Large intestine (tissue), 12 donors: ENCODE results near the gene OR51M1. TPM values are rescaled to one million over a fixed set of nuclear protein-coding genes. Genes with fewer than 3 reads are reported as not detected.
"Not testable (repeated sequence)": the region's sequence is repeated elsewhere in the genome, so short reads cannot be mapped to it uniquely, and the experiment has no call there.

ENCODE experiments used
- DNase-seq, 2 donors: peaks; one replicate each; pipeline versions ENCODE4 v3.0.0 to v3.0.0-alpha.2; 2013
- H3K27ac ChIP-seq: one replicate; pipeline ENCODE4 v1.5.1; 2013; ENCODE audit warnings: low read length
- H3K27me3 ChIP-seq: 2 replicates; pipeline ENCODE4 v1.6.1; 2013; ENCODE audit warnings: low read length; ENCODE audit not compliant: control insufficient read depth, insufficient read depth
- H3K36me3 ChIP-seq: 2 replicates; pipeline ENCODE4 v1.6.1; 2013; ENCODE audit warnings: low read length; ENCODE audit not compliant: control insufficient read depth, insufficient read depth
- H3K4me1 ChIP-seq: one replicate; pipeline ENCODE4 v1.6.1; 2013; ENCODE audit warnings: low read length; ENCODE audit not compliant: control insufficient read depth, insufficient read depth
- H3K4me3 ChIP-seq: one replicate; pipeline ENCODE4 v1.5.1; 2013; ENCODE audit warnings: low read length
- H3K9me3 ChIP-seq: one replicate; pipeline ENCODE4 v1.6.1; 2013; ENCODE audit warnings: mild to moderate bottlenecking, low read depth, low read length, moderate library complexity; ENCODE audit not compliant: control insufficient read depth
- WGBS: methylation state at CpG from one replicate; pipeline ENCODE4 v1.1.5; 2013; ENCODE audit warnings: low lambda C conversion rate; ENCODE audit not compliant: insufficient coverage; 5-methylcytosine and 5-hydroxymethylcytosine counted together
- long read RNA-seq, 11 donors: transcript quantifications; one replicate each; lab custom pipeline, GENCODE V29; 2026
- polyA plus RNA-seq: library from polyadenylated mRNA; unstranded; fragments of 120-200 nt; gene quantifications from one replicate; pipeline ENCODE4 v1.2.1, GENCODE V29; 2013

OR51M1 gene
- polyA plus RNA-seq, result not detected
- long read RNA-seq, donor 1, result 0 reads
- long read RNA-seq, donor 2, result 0 reads
- long read RNA-seq, donor 3, result 0 reads
- long read RNA-seq, donor 4, result 0 reads
- long read RNA-seq, donor 5, result 0 reads
- long read RNA-seq, donor 6, result 0 reads
- long read RNA-seq, donor 7, result 0 reads
- long read RNA-seq, donor 8, result 0 reads
- long read RNA-seq, donor 9, result 0 reads
- long read RNA-seq, donor 10, result 0 reads
- long read RNA-seq, donor 11, result 0 reads

DNA sequence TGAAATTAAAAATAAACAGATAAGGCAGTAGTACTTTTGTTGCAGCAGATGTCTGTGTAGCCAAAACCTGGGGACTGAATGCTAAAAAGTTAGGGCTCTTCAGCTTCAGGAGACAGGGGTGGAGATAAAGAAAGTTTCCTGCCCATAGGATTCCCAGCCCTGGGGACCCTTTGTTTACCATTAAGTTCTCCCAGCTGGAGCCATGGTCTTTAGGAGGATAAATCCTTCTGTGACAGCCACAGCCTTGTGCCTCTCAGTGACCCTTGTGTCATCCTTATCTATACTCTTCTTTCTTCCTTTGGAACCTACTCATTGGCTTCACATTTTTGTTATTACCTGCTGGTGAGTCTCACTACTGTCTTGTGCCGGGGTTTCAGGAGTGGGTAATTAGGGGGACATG, at the start of gene OR51M1:
OR51M1 (plus strand) TSS at position 237 of the 400 bp plus-strand sequence. CDS start 5,587 bp downstream, outside the sequence.
- WGBS, result 80% methylated on average over 1 of the region's 1 CpG
- H3K4me3 ChIP-seq, result no peak within 1 kb of the TSS
- no peaks in the 10 kb centered on the region for H3K9me3 ChIP-seq
- H3K27me3 ChIP-seq, result no peaks in the 10 kb centered on the region
- H3K27ac ChIP-seq, result no peak within 1 kb of the TSS
- DNase-seq, result no peak
- H3K36me3 ChIP-seq, result no peaks in the 10 kb centered on the region
- H3K4me1 ChIP-seq, result no peaks in the 10 kb centered on the region

GRCh38 chr11:5335170-5335569, 48.4 kb upstream of the OR51M1 start:
- no CpG with 5 or more reads among the region's 1 CpG for WGBS
- H3K4me1 ChIP-seq, result no peaks in the 10 kb centered on the region
- no peaks in the 10 kb centered on the region for H3K27me3 ChIP-seq
- no peak overlapping the region for H3K27ac ChIP-seq
- no peak for DNase-seq
- H3K4me3 ChIP-seq, result no peak overlapping the region
- H3K36me3 ChIP-seq, result no peaks in the 10 kb centered on the region
- no peaks in the 10 kb centered on the region for H3K9me3 ChIP-seq

DNA sequence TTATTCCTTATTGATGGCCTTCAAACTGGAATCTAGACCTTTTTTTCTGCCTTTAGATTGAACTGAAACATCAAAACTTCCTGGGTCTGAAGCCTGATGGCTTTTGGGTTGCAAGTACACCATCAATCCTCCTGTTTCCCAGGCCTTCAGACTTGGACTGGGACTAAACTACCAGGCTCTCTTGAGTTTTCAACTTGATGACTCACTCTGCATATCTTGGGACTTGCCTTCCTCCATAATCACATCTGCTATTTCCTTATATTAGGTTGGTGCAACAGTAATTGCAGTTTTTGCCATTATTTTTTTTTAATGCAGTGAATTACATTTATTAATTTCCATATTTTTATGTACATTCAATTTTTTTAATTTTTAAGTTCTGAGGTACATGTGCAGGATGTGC, 47.3 kb upstream of the OR51M1 start:
- Histone ChIP-seq H3K36me3 (no peaks in the 10 kb centered on the region), H3K4me1 (no peaks in the 10 kb centered on the region), H3K9me3 (no peaks in the 10 kb centered on the region), H3K27me3 (no peaks in the 10 kb centered on the region), H3K27ac (no peak overlapping the region), H3K4me3 (no peak overlapping the region)
- DNase-seq, result no peak

- H3K27ac ChIP-seq, H3K36me3 ChIP-seq, H3K4me3 ChIP-seq, DNase-seq, H3K4me1 ChIP-seq, H3K9me3 ChIP-seq, H3K27me3 ChIP-seq: not testable (repeated sequence)
- WGBS, result 86% methylated on average over 1 of the region's 1 CpG
Measured at GRCh38 chr11:5337253-5337652, 46.4 kb upstream of the OR51M1 start.

- DNase-seq, result no peak
- Histone ChIP-seq H3K4me3 (no peak overlapping the region), H3K27ac (no peak overlapping the region), H3K27me3 (no peaks in the 10 kb centered on the region), H3K36me3 (no peaks in the 10 kb centered on the region), H3K4me1 (no peaks in the 10 kb centered on the region), H3K9me3 (no peaks in the 10 kb centered on the region)
- no CpG with 5 or more reads among the region's 1 CpG for WGBS
Measured at GRCh38 chr11:5339771-5340322, 43.8 kb upstream of the OR51M1 start.

- H3K4me3 ChIP-seq, result no peak within 1 kb of the TSS
- H3K4me1 ChIP-seq, result no peaks in the 10 kb centered on the region
- H3K36me3 ChIP-seq, result no peaks in the 10 kb centered on the region
- H3K27me3 ChIP-seq, result no peaks in the 10 kb centered on the region
- H3K9me3 ChIP-seq, result no peaks in the 10 kb centered on the region
- 87% methylated on average over 3 of the region's 6 CpGs for WGBS
- H3K27ac ChIP-seq, result no peak within 1 kb of the TSS
- DNase-seq, result no peak
Measured at GRCh38 chr11:5343474-5344335, 39.9 kb upstream of the OR51M1 start, which contains the start of gene OR51B5. Gene OR51B5 (minus strand): TSS chr11:5343524. CDS start chr11:5343524, 0 bp downstream.

- no peaks in the 10 kb centered on the region for H3K36me3 ChIP-seq
- H3K9me3 ChIP-seq, result no peaks in the 10 kb centered on the region
- H3K4me1 ChIP-seq, result no peaks in the 10 kb centered on the region
- WGBS, result 29% methylated on average over 1 of the region's 3 CpGs
- no peak overlapping the region for H3K4me3 ChIP-seq
- H3K27ac ChIP-seq, result no peak overlapping the region
- no peak for DNase-seq
- H3K27me3 ChIP-seq, result no peaks in the 10 kb centered on the region
Measured at GRCh38 chr11:5345831-5346230, 37.8 kb upstream of the OR51M1 start.

DNA sequence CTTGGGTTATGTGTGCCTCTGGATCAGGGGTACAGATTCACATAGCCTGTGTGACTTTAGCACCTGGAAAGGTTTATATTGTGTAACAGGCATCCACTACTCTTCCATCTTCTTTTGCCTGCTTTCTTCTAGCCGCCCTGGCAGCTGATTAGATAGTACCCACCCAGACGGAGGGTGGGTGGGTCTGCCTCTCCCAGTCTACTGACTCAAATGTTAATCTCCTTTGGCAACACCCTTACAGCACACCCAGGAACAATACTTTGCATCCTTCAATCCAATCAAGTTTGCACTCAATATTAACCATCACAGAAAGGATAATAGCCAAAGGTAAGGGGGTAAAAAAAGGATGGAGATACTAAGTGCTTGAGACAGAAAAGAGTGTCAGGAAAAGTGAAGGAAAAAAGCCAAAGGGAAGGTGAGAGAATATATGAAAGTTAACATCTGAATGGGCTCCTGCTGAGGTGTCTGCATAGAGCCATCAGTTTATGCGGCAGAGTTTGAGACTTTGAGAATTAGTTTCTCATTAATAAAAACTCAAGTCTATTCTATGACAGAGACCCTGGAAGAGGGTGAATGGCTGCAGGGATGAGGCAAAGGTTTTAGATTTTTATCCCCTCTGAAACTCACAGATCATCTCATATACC, 34.9 kb upstream of the OR51M1 start:
- H3K27ac ChIP-seq, result no peak overlapping the region
- H3K9me3 ChIP-seq, result no peaks in the 10 kb centered on the region
- no peaks in the 10 kb centered on the region for H3K36me3 ChIP-seq
- WGBS, result no CpG with 5 or more reads among the region's 3 CpGs
- no peaks in the 10 kb centered on the region for H3K27me3 ChIP-seq
- H3K4me1 ChIP-seq, result no peaks in the 10 kb centered on the region
- no peak for DNase-seq
- no peak overlapping the region for H3K4me3 ChIP-seq

DNA sequence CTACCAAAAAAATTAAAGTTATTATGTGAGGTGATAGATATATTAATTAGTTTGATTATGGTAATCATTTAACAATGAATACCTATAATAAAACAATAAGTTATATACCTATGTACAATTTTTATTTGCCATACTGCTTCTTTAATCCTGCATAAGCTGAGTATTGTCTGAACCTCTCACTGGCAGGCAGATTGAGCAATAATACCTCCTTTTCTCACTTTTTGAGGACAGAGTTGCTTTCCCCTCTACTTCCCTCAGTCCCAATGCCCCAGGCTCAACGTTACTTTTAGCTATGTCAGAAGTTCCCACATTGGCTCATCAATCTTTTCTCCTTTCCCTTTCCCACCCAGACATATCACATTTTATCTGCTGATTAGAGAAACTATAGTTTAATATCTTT, 34.1 kb upstream of the OR51M1 start:
- no peak for DNase-seq
- Histone ChIP-seq H3K4me1 (no peaks in the 10 kb centered on the region), H3K27me3 (no peaks in the 10 kb centered on the region), H3K4me3 (no peak overlapping the region), H3K27ac (no peak overlapping the region), H3K9me3 (no peaks in the 10 kb centered on the region), H3K36me3 (no peaks in the 10 kb centered on the region)
- WGBS, result 80% methylated on average over 1 of the region's 1 CpG

DNA sequence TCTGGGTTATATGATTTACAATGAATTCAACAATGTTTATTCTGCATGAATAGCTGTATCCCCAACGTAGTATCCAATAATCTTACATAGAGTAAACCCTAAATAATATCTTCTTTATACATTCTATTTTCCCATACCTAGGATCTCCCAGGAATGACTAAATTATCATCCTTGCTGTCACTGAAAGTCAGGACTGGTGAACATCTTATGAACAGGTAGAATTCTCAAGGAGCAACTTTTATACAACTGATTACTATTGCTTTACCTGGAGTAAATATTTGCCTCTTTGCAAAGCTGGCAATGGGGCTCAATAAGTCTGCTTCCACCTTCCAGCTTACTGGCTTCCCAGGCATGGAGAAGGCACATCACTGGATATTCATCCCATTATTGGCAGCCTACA, 32.4 kb upstream of the OR51M1 start, which contains the start of gene OR51B6:
OR51B6 (plus strand) TSS at position 301 of the 400 bp plus-strand sequence; CDS start at position 301, 0 bp downstream.
- H3K27me3 ChIP-seq, result no peaks in the 10 kb centered on the region
- DNase-seq, result no peak
- H3K4me1 ChIP-seq, result no peaks in the 10 kb centered on the region
- no peaks in the 10 kb centered on the region for H3K9me3 ChIP-seq
- H3K27ac ChIP-seq, result no peak within 1 kb of the TSS
- H3K4me3 ChIP-seq, result no peak within 1 kb of the TSS
- no peaks in the 10 kb centered on the region for H3K36me3 ChIP-seq
- WGBS, result 80% methylated on average over 1 of the region's 1 CpG
